NCI-H460 (cell line): ENCODE data around the gene HOTAIR. TPM values are rescaled to one million over a fixed set of nuclear protein-coding genes. Genes with fewer than 3 reads are reported as not detected.

ENCODE experiments used
- DNase-seq: peaks from one replicate; pipeline ENCODE4 v3.0.0-alpha.2; 2016; ENCODE audit warnings: low read depth; ENCODE audit errors: extremely low read depth
- total RNA-seq: library from RNA; depleted of rRNA; stranded (reverse); fragments of >200 nt; shearing (Covaris generic); gene quantifications from 2 replicates; pipeline ENCODE4 v1.2.3, GENCODE V29; 2014

HOTAIR gene
- total RNA-seq, 1 experiment from 2014 or later = 0.17 TPM

GRCh38 chr12:54000116-54001114 lies 25.7 kb upstream of the HOTAIR start, which contains the start of gene HOXC9:
TSS of gene HOXC9 (plus strand) at chr12:54000161. CDS start at chr12:54000189, 28 bp downstream.
- DNase-seq = no peak

DNA sequence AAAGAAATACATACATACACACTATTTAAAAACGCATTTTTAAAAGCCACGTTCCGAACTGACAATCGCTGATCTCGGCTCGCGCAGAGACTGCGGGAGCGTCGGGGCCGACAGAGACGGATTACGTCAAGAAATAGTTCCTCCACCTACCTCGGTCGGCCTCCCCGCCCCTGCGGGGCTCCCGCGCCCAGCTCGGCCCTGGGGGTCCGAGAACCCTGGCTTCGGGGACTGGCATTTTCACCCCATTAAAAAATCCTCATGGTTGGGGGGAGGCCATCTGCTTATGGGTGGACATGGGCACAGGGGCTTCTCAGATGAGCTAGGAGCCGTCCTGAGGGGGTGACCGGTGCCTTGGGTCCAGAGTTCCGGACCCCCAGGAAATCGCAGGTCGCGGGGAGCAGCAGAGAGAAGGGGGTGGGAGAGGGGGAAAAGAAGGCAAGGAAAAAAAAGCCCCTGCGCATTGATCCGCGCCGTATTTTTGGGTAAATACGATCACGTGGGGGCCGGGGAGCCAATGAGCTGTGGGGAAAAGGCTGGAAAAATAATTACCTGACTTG lies 24.9 kb upstream of the HOTAIR start:
- peak; percentile 44 for DNase-seq

GRCh38 chr12:53998900-53999236 lies 24.1 kb upstream of the HOTAIR start:
- DNase-seq = no peak

DNA sequence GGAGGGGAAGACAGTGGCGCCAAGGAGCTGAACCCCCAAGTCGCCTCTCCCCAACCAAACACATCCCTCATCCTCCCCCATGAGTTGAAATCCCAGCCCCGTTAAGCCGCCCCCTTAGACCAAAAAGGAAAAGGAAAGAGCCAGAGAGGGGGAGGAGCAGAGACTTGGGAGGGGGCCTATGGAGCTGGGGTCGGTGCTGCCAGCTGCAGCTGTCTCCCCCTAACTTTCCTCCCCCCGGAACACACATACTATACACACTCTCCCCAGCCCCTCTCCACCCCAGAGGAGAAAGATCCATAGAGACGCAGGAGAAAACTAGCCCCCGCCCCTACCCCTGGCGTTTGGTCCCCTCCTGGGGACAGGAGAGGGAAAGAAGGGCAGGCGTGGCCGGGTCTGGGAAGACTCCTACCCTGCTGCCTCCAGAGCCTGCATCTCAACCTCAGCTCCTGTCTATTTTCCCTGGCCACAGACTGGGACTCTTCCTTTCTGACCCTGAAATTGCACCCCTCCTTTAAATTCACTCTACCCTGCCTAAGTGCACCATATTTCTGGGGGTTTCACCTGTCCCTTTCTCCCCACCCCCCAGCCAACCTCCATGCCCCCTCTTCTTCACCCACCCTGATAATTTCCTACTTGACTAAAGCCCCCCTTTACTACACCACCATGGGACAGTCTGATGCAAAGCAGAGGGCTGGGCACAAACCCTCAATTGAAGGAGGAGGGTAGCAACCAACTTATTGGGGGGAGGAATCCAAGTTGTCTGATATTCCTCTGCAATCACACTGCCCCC lies 23.6 kb upstream of the HOTAIR start:
- DNase-seq = no peak

DNA sequence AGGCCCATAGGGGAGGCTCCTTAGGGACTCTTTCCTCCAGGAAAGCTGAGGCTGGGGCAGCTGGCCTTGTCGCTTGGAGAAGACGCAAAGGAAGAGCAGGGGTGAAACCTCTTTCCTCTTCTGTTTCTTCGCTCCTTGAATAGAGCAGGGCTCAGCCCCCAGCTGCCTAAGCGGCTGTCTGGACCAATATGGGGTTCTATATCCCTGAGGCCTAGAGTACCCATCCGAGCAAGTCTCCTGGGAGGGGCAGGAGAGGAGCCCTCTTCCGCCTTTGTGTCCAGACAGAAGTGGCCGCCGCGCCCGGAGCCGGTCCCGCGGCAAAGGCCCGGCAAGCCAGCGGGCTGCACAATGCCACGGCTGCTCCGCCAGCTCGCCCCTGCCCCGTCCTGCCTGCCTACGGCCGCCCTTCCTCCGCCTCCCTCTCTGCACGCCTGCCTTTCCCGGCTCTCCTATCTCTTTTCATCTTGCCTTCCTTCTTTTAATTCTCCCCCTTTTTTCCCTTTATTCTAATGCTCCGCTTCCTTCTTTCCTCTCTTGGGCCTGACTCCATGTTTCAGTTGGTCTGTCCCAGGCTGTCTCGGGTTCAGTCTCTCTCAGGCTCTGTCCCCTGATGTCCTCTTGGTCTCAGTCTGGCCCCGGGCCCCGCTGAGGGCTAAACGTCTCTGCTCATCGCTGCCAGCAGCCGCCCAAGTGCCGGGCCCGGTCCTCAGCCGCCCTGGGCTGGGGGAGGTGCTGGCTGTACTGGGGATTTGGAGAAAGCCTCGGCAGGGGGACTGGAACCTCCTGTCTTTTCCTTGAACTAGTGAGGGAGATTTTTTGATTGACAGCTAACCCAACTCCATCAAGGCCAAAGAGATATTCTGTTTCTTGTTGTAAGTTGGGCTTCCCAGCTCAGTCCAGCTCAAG lies 22.7 kb upstream of the HOTAIR start:
- no peak for DNase-seq

GRCh38 chr12:53996240-53997203 lies 21.8 kb upstream of the HOTAIR start:
- DNase-seq = no peak

- peak; percentile 51 for DNase-seq
Measured at GRCh38 chr12:53995378-53996239, 20.9 kb upstream of the HOTAIR start.

DNA sequence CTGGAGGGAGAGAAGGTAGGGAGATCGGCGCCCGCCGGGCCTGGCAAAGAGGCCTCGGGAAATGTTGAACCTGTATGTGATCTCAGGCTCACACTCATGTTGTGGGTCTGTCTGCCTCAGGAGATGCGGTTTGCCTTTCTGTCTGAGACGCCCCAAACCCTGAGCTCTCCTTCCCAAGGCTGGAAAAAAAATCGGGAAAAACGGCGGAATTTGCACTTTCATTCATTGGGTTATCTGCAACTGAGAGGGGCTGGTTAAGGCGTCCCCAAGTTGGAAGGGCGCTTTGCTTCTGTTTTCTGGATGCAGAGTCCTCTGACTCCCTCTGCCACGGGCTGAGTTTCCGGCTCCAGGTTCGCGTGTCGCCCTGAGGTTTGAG lies 20.2 kb upstream of the HOTAIR start:
- DNase-seq = peak; percentile 2

- DNase-seq = no peak
Measured at GRCh38 chr12:53994264-53995001, 19.7 kb upstream of the HOTAIR start.

DNA sequence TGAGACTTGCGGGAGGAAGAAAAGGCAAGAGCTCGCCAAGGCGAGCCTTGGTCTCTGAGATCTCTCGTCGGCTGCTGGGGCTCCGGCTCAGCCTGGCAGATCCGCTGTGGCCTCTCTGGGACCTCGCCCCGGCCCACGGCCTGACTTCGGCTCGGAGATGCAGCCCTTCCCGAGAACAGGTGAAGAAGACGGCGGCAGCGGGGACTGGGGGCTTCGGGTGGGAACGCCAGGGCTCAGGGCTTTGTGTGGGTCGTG lies 19.2 kb upstream of the HOTAIR start:
- DNase-seq = no peak

GRCh38 chr12:53993162-53994008 lies 18.6 kb upstream of the HOTAIR start:
- no peak for DNase-seq

GRCh38 chr12:53992377-53992889 lies 17.7 kb upstream of the HOTAIR start:
- DNase-seq = no peak

- DNase-seq = no peak
Measured at GRCh38 chr12:53991077-53991460, 16.3 kb upstream of the HOTAIR start.

DNA sequence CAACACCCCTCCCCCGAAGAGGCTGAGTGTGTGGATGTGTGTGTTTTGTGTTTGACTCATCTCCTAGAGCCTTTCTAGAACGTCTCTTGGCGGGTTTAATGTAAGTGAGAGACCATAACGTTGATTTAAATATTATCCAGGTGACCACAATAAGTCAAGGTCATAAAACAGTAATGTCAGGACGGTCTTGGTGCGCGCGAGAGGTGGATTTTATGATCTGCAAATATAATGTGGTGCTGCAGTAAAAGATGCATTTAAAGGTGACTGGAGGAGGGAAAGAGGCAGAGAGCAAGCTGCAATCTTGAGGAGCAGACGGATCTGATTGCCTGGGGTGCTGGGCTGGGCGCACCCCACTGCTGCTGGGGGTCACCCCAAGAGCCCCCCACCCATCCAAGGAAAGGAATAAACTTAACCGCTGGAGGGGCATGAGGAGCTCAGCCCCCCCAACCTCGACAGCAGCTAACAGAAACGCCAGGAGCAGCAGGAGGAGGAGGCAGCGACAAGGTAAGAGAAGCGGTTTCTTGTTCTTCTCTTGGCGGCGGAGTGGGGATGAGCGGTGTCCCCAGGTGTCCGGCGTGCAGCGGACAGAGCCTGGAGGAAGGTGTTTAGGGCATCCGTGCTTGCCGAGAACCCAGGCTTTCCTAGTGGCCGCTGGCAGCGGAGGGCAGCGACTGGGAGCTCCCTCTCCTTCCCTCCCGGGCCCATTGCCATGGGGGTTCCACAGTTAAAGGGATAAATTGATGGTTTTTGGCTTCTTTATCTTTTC lies 15.7 kb upstream of the HOTAIR start:
- no peak for DNase-seq

DNA sequence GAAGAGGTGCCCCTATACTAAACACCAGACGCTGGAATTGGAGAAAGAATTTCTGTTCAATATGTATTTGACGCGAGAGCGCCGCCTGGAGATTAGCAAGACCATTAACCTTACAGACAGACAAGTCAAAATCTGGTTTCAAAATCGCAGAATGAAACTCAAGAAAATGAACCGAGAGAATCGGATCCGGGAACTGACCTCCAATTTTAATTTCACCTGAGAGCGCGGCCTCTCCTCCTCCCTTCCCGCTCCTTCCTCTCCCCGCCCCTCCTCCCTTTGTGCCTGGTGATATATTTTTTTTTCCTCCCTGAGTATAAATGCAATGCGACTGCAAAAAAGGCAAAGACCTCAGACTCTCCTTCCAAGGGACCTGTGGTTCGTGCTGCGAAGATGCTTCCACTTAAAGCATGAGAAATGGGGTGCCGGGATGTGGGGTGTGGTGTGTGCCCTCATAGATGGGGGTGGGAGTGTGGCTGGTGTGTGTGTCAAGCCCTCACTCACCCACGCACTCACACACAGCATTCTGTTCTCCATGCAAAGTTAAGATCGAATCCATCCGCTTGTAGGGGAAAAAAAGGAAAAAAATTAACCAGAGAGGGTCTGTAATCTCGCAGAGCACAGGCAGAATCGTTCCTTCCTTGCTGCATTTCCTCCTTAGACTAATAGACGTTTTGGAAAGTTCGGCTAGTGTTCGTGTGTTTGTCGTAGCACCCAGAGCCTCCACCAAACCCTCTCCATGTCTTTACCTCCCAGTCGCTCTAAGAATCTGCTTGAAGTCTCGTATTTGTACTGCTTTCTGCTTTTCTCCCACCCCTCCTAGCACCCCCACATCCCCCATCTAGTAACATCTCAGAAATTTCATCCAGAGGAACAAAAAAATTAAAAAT lies 14.7 kb upstream of the HOTAIR start:
- peak; percentile 55 for DNase-seq
